SK-N-SH (cell line): ENCODE results near the gene TMEM51.

Experiments used
- MXI1 ChIP-seq: IDR thresholded peaks from 2 replicates; pipeline ENCODE4 v1.6.1; 2012; ENCODE audit warnings: mild to moderate bottlenecking, low read depth, low read length, improper control_type of control experiment
- POLR2AphosphoS5 ChIP-seq: IDR thresholded peaks from 2 replicates; pipeline ENCODE4 v1.6.1; 2012; ENCODE audit warnings: low read depth, low read length
- SIN3A ChIP-seq: IDR thresholded peaks from 2 replicates; pipeline ENCODE4 v1.6.1; 2012; ENCODE audit warnings: low read depth, mild to moderate bottlenecking, low read length, moderate library complexity, borderline replicate concordance
- TAF1 ChIP-seq: IDR thresholded peaks from 2 replicates; pipeline ENCODE4 v1.6.1; 2012; ENCODE audit warnings: low read depth, mild to moderate bottlenecking, low read length, moderate library complexity, borderline replicate concordance
- TF ChIP-seq, protein P1 (sequence below): fragments of 200-600 bp; sonication (generic); IDR thresholded peaks from 2 replicates; pipeline ENCODE4 v1.6.1; 2017; ENCODE audit warnings: antibody characterized with exemption, mild to moderate bottlenecking, moderate library complexity
- TF ChIP-seq, protein P2 (sequence below): IDR thresholded peaks from 2 replicates; pipeline ENCODE4 v1.4.0; 2012; ENCODE audit warnings: low read depth

DNA sequence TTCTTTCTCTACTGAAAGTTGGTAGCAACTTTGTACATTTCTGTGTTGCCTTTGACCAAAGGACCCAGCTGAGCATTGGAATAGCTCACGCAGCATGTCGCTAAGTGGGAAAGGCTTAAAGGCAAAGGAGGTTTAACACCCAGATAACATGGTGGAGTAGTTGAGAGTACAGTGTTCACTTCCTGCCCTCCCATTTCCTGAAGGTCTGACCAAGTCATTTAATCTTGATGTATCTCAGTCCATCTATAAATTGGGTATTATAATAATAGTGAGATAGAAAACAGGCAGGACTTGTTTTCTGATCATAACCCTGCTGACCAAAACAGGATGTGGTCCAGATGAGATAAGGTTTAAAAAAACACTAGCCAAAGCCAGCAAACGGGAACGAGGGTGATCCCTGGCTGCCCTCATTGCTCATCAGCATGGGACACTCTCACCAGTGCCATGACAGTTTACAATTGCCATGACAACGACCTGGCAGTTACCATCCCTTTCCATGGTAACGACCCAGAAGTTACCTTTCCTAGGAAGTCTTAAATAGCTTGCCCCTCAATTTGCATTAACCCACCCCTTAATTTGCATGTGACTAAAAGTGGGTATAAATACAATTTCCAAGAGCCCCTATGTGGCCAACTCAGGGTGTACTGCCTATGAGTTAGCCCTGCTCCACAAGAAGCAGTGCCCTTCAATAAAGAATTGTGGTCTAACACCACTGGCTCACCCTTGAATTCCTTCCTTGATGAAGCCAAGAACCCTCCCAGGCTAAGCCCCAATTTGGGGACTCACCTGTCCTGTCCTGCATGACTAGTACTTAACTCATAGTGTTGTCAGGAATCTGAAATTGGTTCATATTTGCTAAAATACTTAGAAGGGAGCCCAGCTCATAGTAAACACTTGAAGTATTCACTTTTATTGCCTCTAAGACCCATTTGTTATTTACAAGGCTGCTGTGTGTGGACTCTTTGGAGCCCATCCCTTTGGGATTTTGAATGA lies 65.0 kb downstream of the TMEM51 start:
- TF ChIP-seq, protein P1, sequence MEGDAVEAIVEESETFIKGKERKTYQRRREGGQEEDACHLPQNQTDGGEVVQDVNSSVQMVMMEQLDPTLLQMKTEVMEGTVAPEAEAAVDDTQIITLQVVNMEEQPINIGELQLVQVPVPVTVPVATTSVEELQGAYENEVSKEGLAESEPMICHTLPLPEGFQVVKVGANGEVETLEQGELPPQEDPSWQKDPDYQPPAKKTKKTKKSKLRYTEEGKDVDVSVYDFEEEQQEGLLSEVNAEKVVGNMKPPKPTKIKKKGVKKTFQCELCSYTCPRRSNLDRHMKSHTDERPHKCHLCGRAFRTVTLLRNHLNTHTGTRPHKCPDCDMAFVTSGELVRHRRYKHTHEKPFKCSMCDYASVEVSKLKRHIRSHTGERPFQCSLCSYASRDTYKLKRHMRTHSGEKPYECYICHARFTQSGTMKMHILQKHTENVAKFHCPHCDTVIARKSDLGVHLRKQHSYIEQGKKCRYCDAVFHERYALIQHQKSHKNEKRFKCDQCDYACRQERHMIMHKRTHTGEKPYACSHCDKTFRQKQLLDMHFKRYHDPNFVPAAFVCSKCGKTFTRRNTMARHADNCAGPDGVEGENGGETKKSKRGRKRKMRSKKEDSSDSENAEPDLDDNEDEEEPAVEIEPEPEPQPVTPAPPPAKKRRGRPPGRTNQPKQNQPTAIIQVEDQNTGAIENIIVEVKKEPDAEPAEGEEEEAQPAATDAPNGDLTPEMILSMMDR, result no peak
- no peak for TF ChIP-seq TAF1
- no peak for TF ChIP-seq MXI1
- TF ChIP-seq, protein P2, sequence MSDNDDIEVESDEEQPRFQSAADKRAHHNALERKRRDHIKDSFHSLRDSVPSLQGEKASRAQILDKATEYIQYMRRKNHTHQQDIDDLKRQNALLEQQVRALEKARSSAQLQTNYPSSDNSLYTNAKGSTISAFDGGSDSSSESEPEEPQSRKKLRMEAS, result no peak
- no peak for TF ChIP-seq SIN3A
- TF ChIP-seq POLR2AphosphoS5, result no peak
